Gastroesophageal sphincter (tissue), 3 donors: Measurements from ENCODE around the gene PRXL2B.

Source experiments
- EP300 ChIP-seq: sonication (generic); formaldehyde crosslinking; IDR thresholded peaks from one replicate; pipeline ENCODE4 v1.6.1; 2017; ENCODE audit warnings: antibody characterized with exemption, mild to moderate bottlenecking
- POLR2A ChIP-seq, 2 donors: fragments of 450-650 bp; IDR thresholded peaks; one replicate each; pipeline ENCODE4 v1.6.1; 2017; ENCODE audit warnings: antibody characterized with exemption in 2 of 2, mild to moderate bottlenecking in 2 of 2, moderate library complexity in 1 of 2
- POLR2AphosphoS5 ChIP-seq: sonication (generic); formaldehyde crosslinking; IDR thresholded peaks from one replicate; pipeline ENCODE4 v1.6.1; 2017; ENCODE audit warnings: antibody characterized with exemption
- TF ChIP-seq, protein P1 (sequence below), 4 experiments: fragments of 200-600 bp in 2 of 4; fragments of 450-650 bp in 2 of 4; sonication (generic) in 1 of 4; IDR thresholded peaks; one replicate each; pipeline ENCODE4 v1.5.1; 2017 to 2019; ENCODE audit warnings: antibody characterized with exemption in 4 of 4, mild to moderate bottlenecking in 2 of 4, moderate library complexity in 2 of 4

DNA sequence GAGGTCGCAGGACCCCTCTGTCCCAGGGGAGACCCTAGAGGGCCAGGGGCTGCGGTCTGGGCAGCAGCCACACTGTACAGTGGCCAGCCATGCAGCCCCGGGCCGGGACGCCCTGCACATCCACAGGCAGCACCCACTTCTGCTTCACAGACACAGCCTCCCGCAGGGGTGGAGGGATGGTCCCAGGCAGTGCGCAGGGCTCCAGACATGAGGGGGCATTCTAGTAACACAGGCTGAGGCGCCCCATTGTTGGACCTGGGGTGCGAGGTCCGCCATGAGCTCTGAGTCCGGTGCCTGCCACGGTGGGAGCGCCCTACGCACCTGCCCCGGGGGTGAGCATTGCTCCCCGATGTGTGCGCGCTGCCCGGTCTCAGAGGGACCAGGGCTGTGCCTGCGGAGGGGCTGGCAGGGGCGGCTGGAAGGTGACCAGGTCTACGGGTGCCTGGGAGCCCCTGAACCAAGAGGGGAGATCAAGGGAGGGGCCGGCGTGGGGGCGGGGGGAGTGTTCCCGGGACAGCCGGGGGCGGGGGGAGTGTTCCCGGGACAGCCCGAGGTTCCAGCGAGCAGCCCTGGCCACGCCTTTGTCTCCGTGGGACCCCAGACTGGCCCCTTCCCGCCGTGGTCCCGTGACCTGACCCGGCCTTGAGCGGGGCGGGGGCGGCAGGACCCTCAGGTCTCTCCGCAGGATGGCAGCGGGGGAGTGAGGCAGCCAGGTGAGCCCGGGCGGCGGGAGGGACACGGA lies 41.8 kb downstream of the PRXL2B start:
- TF ChIP-seq, protein P1, sequence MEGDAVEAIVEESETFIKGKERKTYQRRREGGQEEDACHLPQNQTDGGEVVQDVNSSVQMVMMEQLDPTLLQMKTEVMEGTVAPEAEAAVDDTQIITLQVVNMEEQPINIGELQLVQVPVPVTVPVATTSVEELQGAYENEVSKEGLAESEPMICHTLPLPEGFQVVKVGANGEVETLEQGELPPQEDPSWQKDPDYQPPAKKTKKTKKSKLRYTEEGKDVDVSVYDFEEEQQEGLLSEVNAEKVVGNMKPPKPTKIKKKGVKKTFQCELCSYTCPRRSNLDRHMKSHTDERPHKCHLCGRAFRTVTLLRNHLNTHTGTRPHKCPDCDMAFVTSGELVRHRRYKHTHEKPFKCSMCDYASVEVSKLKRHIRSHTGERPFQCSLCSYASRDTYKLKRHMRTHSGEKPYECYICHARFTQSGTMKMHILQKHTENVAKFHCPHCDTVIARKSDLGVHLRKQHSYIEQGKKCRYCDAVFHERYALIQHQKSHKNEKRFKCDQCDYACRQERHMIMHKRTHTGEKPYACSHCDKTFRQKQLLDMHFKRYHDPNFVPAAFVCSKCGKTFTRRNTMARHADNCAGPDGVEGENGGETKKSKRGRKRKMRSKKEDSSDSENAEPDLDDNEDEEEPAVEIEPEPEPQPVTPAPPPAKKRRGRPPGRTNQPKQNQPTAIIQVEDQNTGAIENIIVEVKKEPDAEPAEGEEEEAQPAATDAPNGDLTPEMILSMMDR (IDR thresholded peaks at IDR 0.05), result no peak
- no peak for TF ChIP-seq EP300
- TF ChIP-seq POLR2A (IDR thresholded peaks at IDR 0.05), result no peak
- no peak for TF ChIP-seq POLR2AphosphoS5
